HG03439 (cell line): Measurements from ENCODE around the gene ANKZF1.
A peak's percentile ranks its signal among the peaks of the same experiment; 100 is the strongest.

Experiments
- ATAC-seq: cut with Tn5 transposase; IDR thresholded peaks from one replicate; pipeline ENCODE4 v1.9.1; 2021; ENCODE audit warnings: mild to moderate bottlenecking, moderate library complexity; ENCODE audit not compliant: unreplicated experiment

ANKZF1 gene

DNA sequence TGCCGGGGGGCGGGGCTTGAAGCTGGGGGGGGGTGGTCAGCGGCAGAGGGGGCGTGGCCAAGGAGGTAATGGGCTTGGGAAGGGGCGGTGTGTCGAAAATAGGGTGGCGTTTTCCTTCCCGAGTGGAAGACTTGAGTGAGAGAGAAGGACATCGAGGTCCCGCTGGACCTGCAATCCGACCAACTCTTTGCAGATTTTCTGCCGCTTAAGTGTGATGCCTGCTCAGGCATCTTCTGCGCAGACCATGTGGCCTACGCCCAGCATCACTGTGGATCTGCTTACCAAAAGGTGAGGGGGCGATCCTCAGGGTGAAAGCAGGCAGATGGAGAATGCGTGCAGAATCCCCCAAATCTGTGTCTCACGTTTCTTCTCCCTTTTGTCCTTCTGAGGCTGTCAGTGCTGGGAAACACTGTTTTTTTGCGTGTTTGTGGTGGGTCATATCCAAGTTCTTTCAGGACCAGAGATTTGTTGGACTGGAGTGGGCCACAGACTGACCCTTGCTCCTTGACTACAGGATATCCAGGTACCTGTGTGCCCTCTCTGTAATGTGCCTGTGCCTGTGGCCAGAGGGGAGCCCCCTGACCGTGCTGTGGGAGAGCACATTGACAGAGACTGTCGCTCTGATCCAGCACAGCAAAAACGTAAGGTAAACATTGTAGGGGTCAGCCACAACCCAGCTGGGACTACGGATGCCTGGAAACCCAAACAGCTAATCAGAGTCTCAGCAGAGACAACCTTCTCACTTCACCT lies 22.3 kb upstream of the ANKZF1 start:
- ATAC-seq = no peak

GRCh38 chr2:219207884-219208740 lies 21.5 kb upstream of the ANKZF1 start:
- no peak for ATAC-seq

GRCh38 chr2:219209236-219210195 lies 20.1 kb upstream of the ANKZF1 start:
- no peak for ATAC-seq

GRCh38 chr2:219210196-219210885 lies 19.3 kb upstream of the ANKZF1 start:
- ATAC-seq = no peak

DNA sequence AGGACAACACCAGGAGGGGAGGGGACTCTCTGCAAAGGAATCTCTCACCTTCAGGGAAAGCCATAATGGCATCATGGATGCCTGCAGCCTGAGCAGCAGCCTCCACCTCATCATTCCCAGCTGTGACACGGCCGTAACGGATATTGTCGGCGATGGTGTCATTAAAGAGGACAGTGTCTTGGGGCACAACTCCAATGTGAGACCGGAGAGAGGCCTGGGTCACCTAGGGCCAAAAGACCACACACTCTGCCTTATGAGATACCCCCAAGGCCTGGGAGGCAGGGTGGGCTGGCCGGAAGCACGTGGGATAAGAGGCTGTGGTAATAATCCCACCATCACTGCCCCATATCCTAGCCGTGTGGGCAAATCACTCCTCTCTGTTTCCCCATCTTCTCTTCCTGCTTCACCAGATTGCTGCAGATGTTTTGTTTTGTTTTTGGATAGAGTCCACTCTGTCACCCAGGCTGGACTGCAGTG lies 18.7 kb upstream of the ANKZF1 start:
- no peak for ATAC-seq

DNA sequence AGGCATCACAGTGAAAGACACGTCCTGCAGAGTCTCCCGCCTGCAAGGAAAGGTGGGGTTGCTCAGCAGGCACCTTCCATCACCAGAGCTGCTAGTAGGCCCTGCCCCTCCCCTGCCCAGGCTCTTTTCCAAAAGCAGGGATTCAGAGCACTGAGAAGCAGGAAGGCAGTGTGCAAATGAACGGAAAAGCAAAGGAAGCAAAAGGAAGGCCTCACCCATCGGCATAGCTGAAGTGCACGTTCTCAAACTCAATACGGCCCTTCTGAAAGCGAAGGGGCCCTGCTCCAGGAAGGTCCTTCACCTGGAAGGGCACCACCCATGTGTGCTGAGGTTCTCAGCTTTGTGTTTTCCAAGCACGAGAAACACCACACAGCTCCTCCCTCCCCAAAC lies 16.6 kb upstream of the ANKZF1 start:
- no peak for ATAC-seq

- no peak for ATAC-seq
Measured at GRCh38 chr2:219213486-219214071, 16.0 kb upstream of the ANKZF1 start.

DNA sequence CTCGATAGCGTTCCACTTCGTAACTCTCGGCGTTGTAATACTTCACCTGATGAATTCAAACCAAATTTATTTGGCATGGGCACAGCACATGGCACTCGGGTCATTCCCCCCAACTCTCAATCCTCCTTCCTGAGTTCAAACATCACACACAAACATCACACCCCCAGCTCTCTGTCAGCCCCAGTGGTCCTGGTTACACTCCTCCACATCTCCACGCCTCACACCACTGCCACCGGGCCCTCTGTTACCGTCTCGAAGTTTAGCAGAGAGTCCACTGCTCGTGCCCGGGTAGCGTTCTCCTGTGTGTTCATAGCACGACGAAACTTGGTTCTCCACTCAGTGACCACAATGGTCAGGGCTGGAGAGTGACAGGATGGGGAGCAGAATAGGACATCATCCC lies 15.5 kb upstream of the ANKZF1 start:
- ATAC-seq = no peak

- no peak for ATAC-seq
Measured at GRCh38 chr2:219214786-219215185, 14.8 kb upstream of the ANKZF1 start.

GRCh38 chr2:219215871-219216534 lies 13.6 kb upstream of the ANKZF1 start:
- no peak for ATAC-seq

DNA sequence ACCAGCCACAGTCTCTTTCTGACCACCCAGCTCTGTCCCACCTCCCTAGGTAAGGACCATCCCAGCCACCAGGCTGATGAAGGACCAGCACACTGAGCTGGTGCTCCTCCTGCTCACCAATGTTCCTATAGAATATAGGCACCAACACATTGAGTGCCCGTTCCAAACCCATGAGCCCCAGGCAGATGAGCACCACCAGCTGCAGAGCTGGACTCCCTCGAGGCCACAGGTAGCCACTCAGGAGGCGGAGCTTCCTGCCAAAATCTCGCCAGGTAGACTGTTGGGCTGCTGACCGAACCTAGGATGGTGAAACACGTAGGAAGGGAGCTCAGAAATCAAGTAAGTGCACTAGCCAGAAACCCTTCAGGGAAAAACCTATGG lies 13.1 kb upstream of the ANKZF1 start:
- ATAC-seq = no peak

DNA sequence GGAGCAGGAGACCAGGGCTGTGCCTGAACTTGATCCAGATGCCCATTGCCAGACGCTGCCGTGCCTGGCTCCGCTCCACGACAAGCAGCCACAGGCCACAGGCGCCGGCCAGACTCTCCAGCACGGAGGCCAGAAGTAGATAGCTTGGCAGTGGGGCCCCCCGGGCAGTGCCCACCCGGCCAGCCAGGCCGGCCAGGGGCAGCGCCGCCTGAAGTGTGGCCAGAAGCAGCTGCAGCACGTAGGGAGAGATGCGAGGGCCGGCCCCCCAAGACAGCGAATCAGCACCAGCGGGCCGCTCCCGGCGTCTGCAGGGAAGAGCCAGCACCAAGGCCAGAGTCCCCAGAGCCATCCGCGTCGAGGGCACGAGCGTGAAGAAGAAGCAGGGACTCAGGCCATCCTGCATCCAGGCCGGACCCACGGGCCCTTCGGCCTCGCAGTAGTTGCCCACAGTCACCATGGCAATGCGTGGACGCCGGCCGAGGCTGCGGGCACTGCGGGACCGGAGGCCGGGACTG lies 11.3 kb upstream of the ANKZF1 start:
- peak; percentile 18 for ATAC-seq

DNA sequence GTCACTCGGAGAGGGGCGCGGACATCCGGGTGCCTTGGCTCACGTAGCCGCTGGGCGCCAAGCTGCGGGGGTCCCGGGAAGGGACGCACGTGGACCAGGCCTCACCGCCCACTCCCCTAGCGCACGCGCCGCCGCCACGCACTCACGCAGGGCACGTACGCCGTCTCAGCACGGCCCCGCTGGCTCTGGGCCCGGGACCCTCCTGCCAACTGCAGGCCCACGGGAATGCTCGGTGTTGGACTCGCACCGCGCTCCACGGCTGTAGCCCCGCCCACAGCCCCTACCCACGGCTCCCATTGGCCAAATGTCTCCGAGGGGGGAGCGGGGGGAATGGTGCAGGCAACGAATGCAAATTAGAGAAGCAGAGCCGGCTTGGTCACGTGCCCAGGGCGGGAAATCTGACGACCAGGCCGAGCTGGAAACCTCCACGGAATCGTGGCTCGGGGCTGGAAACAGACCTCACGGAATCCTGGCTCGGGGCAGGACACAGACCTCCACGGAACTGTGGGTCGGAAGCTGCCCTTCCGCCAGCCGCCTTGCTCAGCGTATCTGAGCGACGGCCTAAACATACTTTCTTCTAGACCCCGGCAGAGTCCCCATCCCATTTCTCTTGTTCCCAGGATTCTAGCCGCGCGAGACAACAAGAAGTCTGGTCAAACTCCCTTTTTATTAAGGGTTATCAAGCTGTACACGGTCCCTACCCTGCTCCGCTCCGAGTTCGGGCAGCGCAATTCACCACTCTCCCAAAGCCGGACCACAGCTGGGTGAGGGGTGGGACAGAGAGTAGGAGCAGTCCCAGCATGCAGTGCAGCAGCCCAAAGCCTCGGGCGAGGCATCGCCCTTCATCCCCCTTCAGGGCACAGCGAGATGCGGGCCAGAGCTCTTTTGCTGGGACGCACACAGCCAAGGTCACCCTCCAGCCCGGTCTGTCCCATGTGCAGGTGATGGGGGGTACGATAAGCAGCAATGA lies 10.6 kb upstream of the ANKZF1 start, which contains the start of gene ABCB6:
Gene ABCB6, minus strand, starts transcription at position 227 of the 970 bp plus-strand sequence. CDS start 285 bp downstream, outside the sequence.
- ATAC-seq = peak; percentile 67

GRCh38 chr2:219219784-219220532 lies 9.6 kb upstream of the ANKZF1 start:
- no peak for ATAC-seq

DNA sequence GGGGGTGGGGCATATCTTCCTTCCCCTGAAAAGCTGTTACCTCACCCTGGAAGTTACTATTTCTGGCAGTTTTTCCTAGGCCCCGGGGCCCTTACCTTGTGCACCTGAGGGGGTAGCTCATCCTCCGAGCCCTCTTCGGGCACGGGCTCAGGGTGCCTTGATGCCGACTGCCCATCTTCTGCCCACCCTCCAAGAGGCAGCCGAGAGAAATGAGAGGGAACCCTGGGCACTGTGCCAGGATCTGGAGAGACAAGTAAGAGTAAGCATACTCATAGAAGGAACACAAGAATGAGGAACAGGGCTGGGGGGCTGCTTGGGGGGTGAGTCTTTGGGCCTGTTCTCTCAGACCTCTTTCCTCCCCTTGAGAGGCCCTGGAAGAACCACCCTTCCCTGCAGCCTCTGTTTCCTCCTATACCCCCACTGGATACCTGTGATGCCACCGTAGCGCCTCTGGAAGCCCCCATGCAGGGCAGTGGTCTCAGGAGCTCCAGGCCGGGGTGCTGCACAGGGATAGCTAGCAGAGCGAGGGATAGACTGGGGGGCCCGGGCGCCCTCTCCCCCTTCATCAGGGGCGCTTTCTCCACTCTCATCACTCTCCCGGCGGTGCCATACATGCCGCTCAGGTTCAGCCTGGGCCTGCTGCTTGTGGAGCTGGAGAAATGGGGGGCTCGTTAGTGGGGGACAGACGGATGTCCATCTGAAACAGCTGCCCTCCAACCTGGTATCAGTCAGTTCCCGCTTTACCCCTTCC lies 8.8 kb upstream of the ANKZF1 start:
- ATAC-seq = no peak

GRCh38 chr2:219221957-219222518 lies 7.6 kb upstream of the ANKZF1 start:
- ATAC-seq = no peak
